Testis (tissue), 2 donors: ENCODE data around the gene LYPD8.

Experiments used
- POLR2A ChIP-seq: fragments of 450-650 bp; IDR thresholded peaks from one replicate; pipeline ENCODE4 v1.6.1; 2017; ENCODE audit warnings: antibody characterized with exemption, mild to moderate bottlenecking, moderate library complexity
- TF ChIP-seq, protein P1 (sequence below), 3 experiments: fragments of 450-650 bp in 2 of 3; fragments of 200-600 bp in 1 of 3; sonication (generic) in 1 of 3; IDR thresholded peaks; one replicate each; pipeline ENCODE4 v1.5.1; 2016 to 2019; ENCODE audit warnings: antibody characterized with exemption in 3 of 3, mild to moderate bottlenecking in 2 of 3, moderate library complexity in 1 of 3

DNA sequence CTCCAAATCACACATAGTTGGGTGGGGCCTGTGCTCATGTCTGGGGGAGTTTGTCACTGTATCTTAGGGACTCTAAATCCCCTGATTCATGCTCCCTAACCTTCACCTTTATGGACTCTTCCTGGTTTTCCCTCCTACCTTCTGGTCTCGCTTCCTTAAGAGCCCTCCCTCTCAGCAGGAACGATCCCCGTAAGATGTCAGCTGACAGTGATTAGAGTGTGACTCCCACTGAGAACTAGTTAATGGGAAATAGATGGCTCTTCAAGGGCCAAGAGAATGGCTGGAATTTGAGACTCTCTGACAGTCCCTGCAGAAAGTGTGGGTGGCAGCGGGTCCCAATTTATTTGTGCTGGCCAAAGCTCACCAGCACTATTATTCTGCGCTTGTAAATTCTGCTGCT, 22.0 kb downstream of the LYPD8 start:
- TF ChIP-seq, protein P1, sequence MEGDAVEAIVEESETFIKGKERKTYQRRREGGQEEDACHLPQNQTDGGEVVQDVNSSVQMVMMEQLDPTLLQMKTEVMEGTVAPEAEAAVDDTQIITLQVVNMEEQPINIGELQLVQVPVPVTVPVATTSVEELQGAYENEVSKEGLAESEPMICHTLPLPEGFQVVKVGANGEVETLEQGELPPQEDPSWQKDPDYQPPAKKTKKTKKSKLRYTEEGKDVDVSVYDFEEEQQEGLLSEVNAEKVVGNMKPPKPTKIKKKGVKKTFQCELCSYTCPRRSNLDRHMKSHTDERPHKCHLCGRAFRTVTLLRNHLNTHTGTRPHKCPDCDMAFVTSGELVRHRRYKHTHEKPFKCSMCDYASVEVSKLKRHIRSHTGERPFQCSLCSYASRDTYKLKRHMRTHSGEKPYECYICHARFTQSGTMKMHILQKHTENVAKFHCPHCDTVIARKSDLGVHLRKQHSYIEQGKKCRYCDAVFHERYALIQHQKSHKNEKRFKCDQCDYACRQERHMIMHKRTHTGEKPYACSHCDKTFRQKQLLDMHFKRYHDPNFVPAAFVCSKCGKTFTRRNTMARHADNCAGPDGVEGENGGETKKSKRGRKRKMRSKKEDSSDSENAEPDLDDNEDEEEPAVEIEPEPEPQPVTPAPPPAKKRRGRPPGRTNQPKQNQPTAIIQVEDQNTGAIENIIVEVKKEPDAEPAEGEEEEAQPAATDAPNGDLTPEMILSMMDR (IDR thresholded peaks at IDR 0.05): no peak
- no peak for TF ChIP-seq POLR2A
